K562 (cell line): ENCODE results near the gene PSD4. TPM values are rescaled to one million over a fixed set of nuclear protein-coding genes. Genes with fewer than 3 reads are reported as not detected.
A peak's percentile ranks its signal among the peaks of the same experiment; 100 is the strongest.

Experiments
- ATAC-seq: fragments of 200-7000 bp; cut with Tn5 transposase; 3 replicates; pipeline ENCODE4 v1.9.1; 2020; ENCODE audit warnings: moderate library complexity
- BruUV-seq: library from RNA; stranded (reverse); fragments of 400-500 nt; replicated peaks from 2 replicates; lab custom pipeline; 2021; lab: Mats Ljungman, UMichigan
- CTCF ChIA-PET: fragments of 300-600 bp; formaldehyde crosslinking; extraction: SDS; loops from one replicate; lab custom pipeline; 2021; ENCODE audit warnings: low intra/inter-chr PET ratio; lab: Yijun Ruan, JAX
- POLR2A ChIA-PET: fragments of 300-600, 350-650 bp; sonication (Branson Sonifier 250); formaldehyde crosslinking; extraction: SDS; loops from one replicate; lab custom pipeline; 2021; ENCODE audit warnings: antibody characterized with exemption, inconsistent platforms; lab: Yijun Ruan, JAX
- DNase-seq, 4 experiments: peaks; one replicate each; pipeline versions ENCODE4 v3.0.0 to v3.0.0-alpha.2; 2011 to 2018; ENCODE audit warnings: low spot score in 3 of 4, mixed read lengths in 3 of 4; ENCODE audit errors: extremely low read depth in 1 of 4
- FAIRE-seq: peaks from 2 replicates; lab custom pipeline; 2011; peaks lifted over from hg19 to GRCh38; lab: Jason Lieb, UNC
- H2AFZ ChIP-seq: 2 replicates; pipeline ENCODE4 v1.6.0; 2011; ENCODE audit warnings: low read depth, low read length, control low read depth, inconsistent platforms
- H3K27ac ChIP-seq: fragments of 200-600 bp; 3 replicates; pipeline ENCODE4 v1.8.0; 2011; ENCODE audit warnings: low read depth, mild to moderate bottlenecking, control low read depth, inconsistent platforms, low read length, moderate library complexity, mixed read lengths; ENCODE audit errors: extremely low read depth
- H3K27me3 ChIP-seq, 2 experiments: fragments of 300-600 bp in 1 of 2; 2 replicates in 1 of 2; 3 replicates in 1 of 2; pipeline versions ENCODE4 v1.6.0 to v1.8.0; 2011; ENCODE audit warnings: inconsistent platforms in 2 of 2, low read length in 2 of 2, mild to moderate bottlenecking in 1 of 2, mixed read lengths in 1 of 2, moderate library complexity in 1 of 2; ENCODE audit not compliant: control insufficient read depth in 2 of 2, insufficient read depth in 2 of 2
- H3K36me3 ChIP-seq: fragments of 300-600 bp; 3 replicates; pipeline ENCODE4 v1.8.0; 2011; ENCODE audit warnings: mild to moderate bottlenecking, low read length, inconsistent platforms; ENCODE audit not compliant: control insufficient read depth, insufficient read depth
- H3K4me1 ChIP-seq, 2 experiments: fragments of 200-600 bp in 1 of 2; replicated peaks in 1 of 2; 2 replicates in 1 of 2; 3 replicates in 1 of 2; pipeline versions ENCODE4 v1.5.1 to v1.8.0; 2011; ENCODE audit warnings: inconsistent platforms in 2 of 2, low read length in 2 of 2, mild to moderate bottlenecking in 1 of 2, mixed read lengths in 1 of 2, moderate library complexity in 1 of 2; ENCODE audit not compliant: control insufficient read depth in 2 of 2, insufficient read depth in 2 of 2
- H3K4me2 ChIP-seq: 2 replicates; pipeline ENCODE4 v1.6.1; 2011; ENCODE audit warnings: low read length, control low read depth, inconsistent platforms, mixed read lengths; ENCODE audit not compliant: insufficient read depth
- H3K4me3 ChIP-seq: fragments of 200-600 bp; sonication (generic), shearing (Covaris generic); 2 replicates; pipeline ENCODE4 v1.5.1; 2016; ENCODE audit warnings: control low read depth, inconsistent platforms
- H3K79me2 ChIP-seq: fragments of 200-600 bp; 3 replicates; pipeline ENCODE4 v1.8.0; 2011; ENCODE audit warnings: low read length, inconsistent platforms; ENCODE audit not compliant: control insufficient read depth, insufficient read depth
- H3K9ac ChIP-seq, 2 experiments: 2 replicates each; pipeline versions ENCODE4 v1.6.0 to v1.6.1; 2011; ENCODE audit warnings: low read depth in 2 of 2, low read length in 2 of 2, control low read depth in 1 of 2, inconsistent platforms in 1 of 2, mild to moderate bottlenecking in 1 of 2, mixed read lengths in 1 of 2; ENCODE audit not compliant: insufficient read depth in 1 of 2
- H3K9me1 ChIP-seq: one replicate; pipeline ENCODE4 v1.6.0; 2011; ENCODE audit warnings: inconsistent platforms, mild to moderate bottlenecking, low read length, moderate library complexity; ENCODE audit not compliant: control insufficient read depth, insufficient read depth
- H3K9me3 ChIP-seq: replicated peaks from 2 replicates; pipeline ENCODE4 v1.5.1; 2011; ENCODE audit warnings: low read depth, low read length, inconsistent platforms; ENCODE audit not compliant: control insufficient read depth, insufficient read depth
- H4K20me1 ChIP-seq: replicated peaks from 2 replicates; pipeline ENCODE4 v1.6.1; 2011; ENCODE audit warnings: low read length, inconsistent platforms, mixed read lengths; ENCODE audit not compliant: control insufficient read depth, insufficient read depth
- BCL6 ChIP-seq: fragments of 250-450 bp; sonication (Bioruptor Pico); IDR thresholded peaks from 2 replicates; pipeline ENCODE4 v1.4.0; 2020
- CEBPB ChIP-seq: fragments of 450-650 bp; IDR thresholded peaks from 2 replicates; pipeline ENCODE4 v1.6.1; 2016; ENCODE audit warnings: missing genetic modification characterization, missing compliant biosample characterization
- FOXO4 ChIP-seq: fragments of 450-650 bp; formaldehyde crosslinking; IDR thresholded peaks from 2 replicates; pipeline ENCODE4 v1.4.0; 2020; ENCODE audit warnings: mild to moderate bottlenecking, moderate library complexity
- PHTF2 ChIP-seq: fragments of 250-450 bp; sonication (Bioruptor Pico); IDR thresholded peaks from 2 replicates; pipeline ENCODE4 v1.5.0; 2021; ENCODE audit warnings: mild to moderate bottlenecking
- POLR2B ChIP-seq: fragments of 450-650 bp; IDR thresholded peaks from 2 replicates; pipeline ENCODE4 v1.6.1; 2018; ENCODE audit warnings: low read depth; ENCODE audit not compliant: partially characterized antibody
- RBM17 ChIP-seq: fragments of 200-400 bp; formaldehyde crosslinking; IDR thresholded peaks from 2 replicates; pipeline ENCODE4 v1.6.1; 2017; ENCODE audit warnings: low read depth, mild to moderate bottlenecking, low read length, borderline replicate concordance
- TAF7 ChIP-seq: fragments of 450-650 bp; IDR thresholded peaks from 2 replicates; pipeline ENCODE4 v1.6.1; 2016; ENCODE audit warnings: missing genetic modification characterization, missing compliant biosample characterization
- ZC3H4 ChIP-seq: sonication (generic); formaldehyde crosslinking; IDR thresholded peaks from 2 replicates; pipeline ENCODE4 v1.9.0; 2021; ENCODE audit warnings: missing genetic modification reagents, borderline replicate concordance
- ZEB2 ChIP-seq: fragments of 450-650 bp; IDR thresholded peaks from 2 replicates; pipeline ENCODE4 v1.6.1; 2016
- ZNF24 ChIP-seq: fragments of 450-650 bp; IDR thresholded peaks from 2 replicates; pipeline ENCODE4 v1.6.1; 2016
- ZNF282 ChIP-seq: sonication (generic); formaldehyde crosslinking; IDR thresholded peaks from 2 replicates; pipeline ENCODE4 v1.8.1; 2023; ENCODE audit warnings: missing genetic modification reagents
- ZNF830 ChIP-seq: fragments of 250-450 bp; sonication (Bioruptor Pico); IDR thresholded peaks from 2 replicates; pipeline ENCODE4 v1.5.0; 2021; ENCODE audit warnings: mild to moderate bottlenecking
- WGBS: fragments of 100-300 bp; shearing (Covaris generic); methylation state at CpG from one replicate; pipeline ENCODE4 v1.1.6; 2016; ENCODE audit warnings: low coverage, mixed read lengths; ENCODE audit not compliant: insufficient coverage; ENCODE audit errors: missing lambda C conversion rate; 5-methylcytosine and 5-hydroxymethylcytosine counted together
- in situ Hi-C: fragments of 300-500 bp; cut with MboI; formaldehyde crosslinking; loops from 4 replicates; pipeline ENCODE4 v1.15.0; 2018; ENCODE audit warnings: inconsistent platforms, mixed read lengths
- intact Hi-C: fragments of 100-400 bp; cut with micrococcal nuclease; formaldehyde crosslinking; loops from 2 replicates; pipeline ENCODE4 v1.14.2; 2022
- polyA plus RNA-seq, 8 experiments: library from polyadenylated mRNA; depleted of rRNA in 4 of 8; stranded (reverse) in 5 of 8; unstranded in 3 of 8; fragments of >200 nt; fragmentation: Nextera tagmentation in 2 of 8; fragmentation: Illumina TruSeq in 1 of 8; extraction: Ambion mirVana in 2 of 8; extraction: Trizol in 1 of 8; gene quantifications; 2 replicates each; pipeline versions ENCODE4 v1.2.1 to v1.2.3, GENCODE V29; 2011 to 2014; ENCODE audit warnings: inconsistent platforms in 1 of 8, missing spikeins in 1 of 8
- total RNA-seq, 7 experiments: library from RNA; depleted of rRNA in 6 of 7; stranded (reverse); fragments of >200 nt in 6 of 7; fragmentation: Illumina TruSeq in 2 of 7; extraction: Trizol in 2 of 7; gene quantifications; 2 replicates each; pipeline versions ENCODE4 v1.2.1 to v1.2.3, GENCODE V29; 2011 to 2021; ENCODE audit warnings: low replicate concordance in 1 of 7
- TF ChIP-seq, protein P1 (sequence below): fragments of 250-450 bp; sonication (Bioruptor Pico); IDR thresholded peaks from 2 replicates; pipeline ENCODE4 v1.5.0; 2022; ENCODE audit warnings: mild to moderate bottlenecking

Gene PSD4
- total and polyA plus RNA-seq, 9 of the 15 experiments (the other 6 are each of a cell fraction or from before 2014, with no cell fraction given): 0.46 to 54.0 (median 20.8) TPM

GRCh38 chr2:113202305-113203216, 28.8 kb downstream of the PSD4 start:
- POLR2A ChIA-PET: interaction anchor here (0.6 kb wide), 1 partner anchor 33 kb away, joined by 3 read pairs; no protein-coding TSS in a partner anchor
- no peak for FAIRE-seq

GRCh38 chr2:113203217-113203530, 29.4 kb downstream of the PSD4 start:
- Histone ChIP-seq H2AFZ (no peak overlapping the region), H3K9ac (no peak overlapping the region), H3K4me2 (no peak overlapping the region), H3K36me3 (peaks cover 24% of the 10 kb centered on the region; the same call in 2 of the 3 replicates), H3K4me3 (no peak overlapping the region), H4K20me1 (no peaks in the 10 kb centered on the region), H3K27ac (no peak overlapping the region), H3K79me2 (no peaks in the 10 kb centered on the region), H3K9me1 (no peaks in the 10 kb centered on the region), H3K27me3 (peaks cover 2 to 8% of the 10 kb centered on the region in 2 experiments; a peak in 2 of 5 replicates), H3K9me3 (no peaks in the 10 kb centered on the region), H3K4me1 (no peaks in the 10 kb centered on the region)
- no peak for DNase-seq
- intact Hi-C loops: loop anchor here (5.0 kb wide), 3 partner anchors 66 to 184 kb away; no protein-coding TSS in a partner anchor
- TF ChIP-seq BCL6 (no peak), ZC3H4 (CRISPR knock-in tag) (no peak), TAF7 (tag) (no peak), ZEB2 (no peak), ZNF282 (CRISPR knock-in tag) (no peak), FOXO4 (CRISPR knock-in tag) (no peak), ZNF830 (CRISPR knock-in tag) (no peak), PHTF2 (CRISPR knock-in tag) (no peak)
- TF ChIP-seq, protein P1, sequence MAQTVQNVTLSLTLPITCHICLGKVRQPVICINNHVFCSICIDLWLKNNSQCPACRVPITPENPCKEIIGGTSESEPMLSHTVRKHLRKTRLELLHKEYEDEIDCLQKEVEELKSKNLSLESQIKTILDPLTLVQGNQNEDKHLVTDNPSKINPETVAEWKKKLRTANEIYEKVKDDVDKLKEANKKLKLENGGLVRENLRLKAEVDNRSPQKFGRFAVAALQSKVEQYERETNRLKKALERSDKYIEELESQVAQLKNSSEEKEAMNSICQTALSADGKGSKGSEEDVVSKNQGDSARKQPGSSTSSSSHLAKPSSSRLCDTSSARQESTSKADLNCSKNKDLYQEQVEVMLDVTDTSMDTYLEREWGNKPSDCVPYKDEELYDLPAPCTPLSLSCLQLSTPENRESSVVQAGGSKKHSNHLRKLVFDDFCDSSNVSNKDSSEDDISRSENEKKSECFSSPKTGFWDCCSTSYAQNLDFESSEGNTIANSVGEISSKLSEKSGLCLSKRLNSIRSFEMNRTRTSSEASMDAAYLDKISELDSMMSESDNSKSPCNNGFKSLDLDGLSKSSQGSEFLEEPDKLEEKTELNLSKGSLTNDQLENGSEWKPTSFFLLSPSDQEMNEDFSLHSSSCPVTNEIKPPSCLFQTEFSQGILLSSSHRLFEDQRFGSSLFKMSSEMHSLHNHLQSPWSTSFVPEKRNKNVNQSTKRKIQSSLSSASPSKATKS (CRISPR knock-in tag): no peak
- ChIA-PET CTCF (interaction anchor here (1.8 to 2.4 kb wide), 3 partner anchors 46 to 187 kb away, joined by 8 to 20 read pairs (median 8); no protein-coding TSS in a partner anchor), POLR2A (interaction anchor here (0.6 kb wide), 1 partner anchor 33 kb away, joined by 3 read pairs; no protein-coding TSS in a partner anchor)
- no peak for FAIRE-seq
- BruUV-seq: no TSS peak
- in situ Hi-C loops: no loop called here
- ATAC-seq: no peak

More at GRCh38 chr2:113202305-113203216, 28.8 kb downstream of the PSD4 start:
- WGBS: 79% methylated on average over 12 of the region's 13 CpGs
- H3K9ac ChIP-seq: no peak overlapping the region; a peak in 1 of 4 replicates
- no peak overlapping the region for H3K27ac ChIP-seq
- in situ Hi-C loops: no loop called here
- no peaks in the 10 kb centered on the region for H3K79me2 ChIP-seq
- H4K20me1 ChIP-seq: no peaks in the 10 kb centered on the region
- TSS peak; percentile 25 for BruUV-seq
- ATAC-seq: no peak; the same call in 1 of the 3 replicates
- no peaks in the 10 kb centered on the region for H3K9me1 ChIP-seq
- H3K27me3 ChIP-seq: peaks cover 0 to 8% of the 10 kb centered on the region in 2 experiments; a peak in 1 of 5 replicates
- H3K36me3 ChIP-seq: peaks cover 30% of the 10 kb centered on the region; the same call in 2 of the 3 replicates
- no peak for DNase-seq
- intact Hi-C loops: loop anchor here (5.0 kb wide), 3 partner anchors 65 to 185 kb away; no protein-coding TSS in a partner anchor
- CTCF ChIA-PET: interaction anchor here (1.9 to 2.4 kb wide), 2 partner anchors 168 to 188 kb away, joined by 8 to 20 read pairs; no protein-coding TSS in a partner anchor
- no peak overlapping the region for H2AFZ ChIP-seq
- H3K4me3 ChIP-seq: no peak overlapping the region
- no peaks in the 10 kb centered on the region for H3K4me1 ChIP-seq
- no peak overlapping the region for H3K4me2 ChIP-seq
- no peaks in the 10 kb centered on the region for H3K9me3 ChIP-seq
- no peak for TF ChIP-seq CEBPB
- TF ChIP-seq RBM17: no peak
- peak; percentile 26 for TF ChIP-seq POLR2B
- TF ChIP-seq ZNF24: peak; percentile 75; the same call in 1 of the 2 replicates
- TF ChIP-seq, all 486 proteins: peak for 2
